Vagina (tissue), 2 donors: ENCODE results near the gene TMEM108. TPM values are rescaled to one million over a fixed set of nuclear protein-coding genes. Genes with fewer than 3 reads are reported as not detected.

Source experiments
- DNase-seq, 2 donors: peaks; one replicate each; pipeline ENCODE4 v3.0.0-alpha.2; 2017; ENCODE audit errors: extremely low spot score in 2 of 2
- H3K27ac ChIP-seq: fragments of 200-600 bp; sonication (generic); one replicate; pipeline ENCODE4 v1.5.1; 2019
- H3K27me3 ChIP-seq: fragments of 200-600 bp; sonication (generic); one replicate; pipeline ENCODE4 v1.5.1; 2019
- H3K36me3 ChIP-seq, 2 donors: fragments of 200-600 bp; sonication (generic); one replicate each; pipeline ENCODE4 v1.5.1; 2017 to 2019
- H3K4me1 ChIP-seq: fragments of 200-600 bp; sonication (generic); one replicate; pipeline ENCODE4 v1.5.1; 2019
- H3K4me3 ChIP-seq, 2 donors: fragments of 200-600 bp; sonication (generic); 1 replicate in 1 of 2; 2 replicates in 1 of 2; pipeline ENCODE4 v1.5.1; 2016 to 2019
- H3K9me3 ChIP-seq: fragments of 200-600 bp; sonication (generic); one replicate; pipeline ENCODE4 v1.5.1; 2019
- POLR2A ChIP-seq, 2 donors: fragments of 450-650 bp; IDR thresholded peaks; one replicate each; pipeline ENCODE4 v1.6.1; 2017; ENCODE audit warnings: antibody characterized with exemption in 2 of 2, mild to moderate bottlenecking in 2 of 2, moderate library complexity in 2 of 2
- POLR2AphosphoS5 ChIP-seq, 2 donors: sonication (generic); formaldehyde crosslinking; IDR thresholded peaks; one replicate each; pipeline ENCODE4 v1.9.0; 2017; ENCODE audit warnings: antibody characterized with exemption in 2 of 2, mild to moderate bottlenecking in 2 of 2, low read depth in 1 of 2; ENCODE audit not compliant: insufficient read depth in 1 of 2
- intact Hi-C: fragments of 100-400 bp; cut with DNase I; formaldehyde crosslinking; loops from one replicate; pipeline ENCODE4 v1.15.1; 2023
- total RNA-seq: library from RNA; depleted of rRNA; stranded (reverse); fragments of >200 nt; gene quantifications from one replicate; pipeline ENCODE4 v1.2.3, GENCODE V29; 2016
- TF ChIP-seq, protein P1 (sequence below), 3 experiments: fragments of 450-650 bp in 2 of 3; fragments of 200-600 bp in 1 of 3; sonication (generic) in 1 of 3; IDR thresholded peaks; one replicate each; pipeline ENCODE4 v1.5.1; 2017 to 2019; ENCODE audit warnings: antibody characterized with exemption in 3 of 3, mild to moderate bottlenecking in 2 of 3, moderate library complexity in 2 of 3

The TMEM108 gene
- total RNA-seq, 1 donor from 2014 or later: 3.2 TPM

DNA sequence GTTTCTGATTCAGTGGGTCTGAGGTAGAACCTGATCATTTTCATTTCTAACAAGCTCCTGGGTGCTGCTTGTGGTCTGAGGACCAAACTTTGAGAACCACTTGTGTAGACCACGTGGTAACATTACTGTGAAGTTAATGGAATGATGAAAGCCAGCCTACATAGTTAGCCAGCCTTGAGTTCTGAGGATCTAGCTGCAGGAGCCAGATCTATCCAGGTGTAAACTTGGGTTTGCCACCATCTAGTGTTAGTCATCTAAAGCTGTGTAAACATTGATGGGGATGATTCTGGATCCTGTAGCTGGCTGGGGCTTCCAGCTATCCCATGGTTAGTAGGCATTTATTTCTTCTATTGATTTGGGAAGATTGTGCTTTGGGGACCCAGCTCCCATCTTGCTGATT, 170.0 kb downstream of the TMEM108 start:
- Histone ChIP-seq H3K9me3 (no peaks in the 10 kb centered on the region), H3K27me3 (no peaks in the 10 kb centered on the region), H3K27ac (no peak overlapping the region), H3K4me3 (no peak overlapping the region), H3K4me1 (no peaks in the 10 kb centered on the region), H3K36me3 (no peaks in the 10 kb centered on the region)
- no peak for TF ChIP-seq POLR2AphosphoS5 (IDR thresholded peaks at IDR 0.05; ENCODE audit: insufficient read depth in 1 of 2, low read depth in 1 of 2)
- TF ChIP-seq, protein P1, sequence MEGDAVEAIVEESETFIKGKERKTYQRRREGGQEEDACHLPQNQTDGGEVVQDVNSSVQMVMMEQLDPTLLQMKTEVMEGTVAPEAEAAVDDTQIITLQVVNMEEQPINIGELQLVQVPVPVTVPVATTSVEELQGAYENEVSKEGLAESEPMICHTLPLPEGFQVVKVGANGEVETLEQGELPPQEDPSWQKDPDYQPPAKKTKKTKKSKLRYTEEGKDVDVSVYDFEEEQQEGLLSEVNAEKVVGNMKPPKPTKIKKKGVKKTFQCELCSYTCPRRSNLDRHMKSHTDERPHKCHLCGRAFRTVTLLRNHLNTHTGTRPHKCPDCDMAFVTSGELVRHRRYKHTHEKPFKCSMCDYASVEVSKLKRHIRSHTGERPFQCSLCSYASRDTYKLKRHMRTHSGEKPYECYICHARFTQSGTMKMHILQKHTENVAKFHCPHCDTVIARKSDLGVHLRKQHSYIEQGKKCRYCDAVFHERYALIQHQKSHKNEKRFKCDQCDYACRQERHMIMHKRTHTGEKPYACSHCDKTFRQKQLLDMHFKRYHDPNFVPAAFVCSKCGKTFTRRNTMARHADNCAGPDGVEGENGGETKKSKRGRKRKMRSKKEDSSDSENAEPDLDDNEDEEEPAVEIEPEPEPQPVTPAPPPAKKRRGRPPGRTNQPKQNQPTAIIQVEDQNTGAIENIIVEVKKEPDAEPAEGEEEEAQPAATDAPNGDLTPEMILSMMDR (IDR thresholded peaks at IDR 0.05): no peak
- TF ChIP-seq POLR2A (IDR thresholded peaks at IDR 0.05): no peak
- DNase-seq: no peak
- intact Hi-C loops: no loop called here

- no peaks in the 10 kb centered on the region for H3K4me1 ChIP-seq
- intact Hi-C loops: no loop called here
- H3K27ac ChIP-seq: no peak overlapping the region
- H3K27me3 ChIP-seq: no peaks in the 10 kb centered on the region
- no peak overlapping the region for H3K4me3 ChIP-seq
- no peaks in the 10 kb centered on the region for H3K9me3 ChIP-seq
- no peaks in the 10 kb centered on the region for H3K36me3 ChIP-seq
- DNase-seq: no peak
- no peak for TF ChIP-seq POLR2A (IDR thresholded peaks at IDR 0.05)
- TF ChIP-seq, protein P1 (IDR thresholded peaks at IDR 0.05): no peak
- TF ChIP-seq POLR2AphosphoS5 (IDR thresholded peaks at IDR 0.05; ENCODE audit: insufficient read depth in 1 of 2, low read depth in 1 of 2): no peak
Observed at GRCh38 chr3:133209871-133210550, 171.8 kb downstream of the TMEM108 start.

DNA sequence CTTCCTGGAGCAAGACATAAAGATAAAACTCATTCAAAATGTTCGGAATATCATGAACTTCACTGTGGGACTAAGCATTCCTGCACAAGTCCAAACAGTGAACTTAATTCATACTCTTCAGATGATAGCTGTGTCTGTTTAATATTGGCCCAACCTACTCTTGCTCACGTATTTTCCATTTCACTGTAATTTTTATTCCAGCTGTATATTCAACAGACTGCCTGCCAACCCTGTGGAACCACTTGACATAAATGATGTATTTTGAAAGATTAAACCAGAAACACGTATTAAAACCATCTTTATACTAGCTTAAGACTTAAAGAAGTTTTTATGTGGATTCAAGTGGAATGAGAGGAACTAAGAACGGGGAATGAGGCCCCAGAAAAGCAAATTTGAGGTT, 172.5 kb downstream of the TMEM108 start:
- H3K27ac ChIP-seq: no peak overlapping the region
- no peaks in the 10 kb centered on the region for H3K9me3 ChIP-seq
- no peaks in the 10 kb centered on the region for H3K36me3 ChIP-seq
- no peaks in the 10 kb centered on the region for H3K4me1 ChIP-seq
- intact Hi-C loops: no loop called here
- no peaks in the 10 kb centered on the region for H3K27me3 ChIP-seq
- no peak for TF ChIP-seq POLR2A (IDR thresholded peaks at IDR 0.05)
- TF ChIP-seq, protein P1 (IDR thresholded peaks at IDR 0.05): no peak
- TF ChIP-seq POLR2AphosphoS5 (IDR thresholded peaks at IDR 0.05; ENCODE audit: insufficient read depth in 1 of 2, low read depth in 1 of 2): no peak
- DNase-seq: no peak
- H3K4me3 ChIP-seq: no peak overlapping the region

DNA sequence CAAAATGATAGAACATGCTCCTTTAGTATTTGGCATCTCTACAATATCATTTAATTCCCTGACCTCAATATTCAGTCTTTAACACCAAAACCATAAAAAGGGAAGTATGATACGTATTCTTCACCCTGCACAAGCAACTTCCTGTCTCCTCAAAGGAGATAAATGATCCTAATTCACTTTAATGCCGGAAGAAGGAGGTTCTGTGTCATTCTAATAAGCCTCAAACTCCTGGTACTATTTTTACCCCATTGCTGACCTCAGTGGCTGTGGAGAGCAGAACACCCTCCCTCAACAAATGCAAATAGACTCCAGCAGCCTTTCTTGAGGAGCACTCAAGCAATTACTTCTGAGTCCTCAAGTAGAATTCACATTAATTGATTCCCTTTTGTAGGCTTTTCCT, 173.3 kb downstream of the TMEM108 start:
- Histone ChIP-seq H3K27ac (no peak overlapping the region), H3K4me1 (no peaks in the 10 kb centered on the region), H3K27me3 (no peaks in the 10 kb centered on the region), H3K9me3 (no peaks in the 10 kb centered on the region), H3K4me3 (no peak overlapping the region), H3K36me3 (no peaks in the 10 kb centered on the region)
- intact Hi-C loops: no loop called here
- DNase-seq: no peak
- TF ChIP-seq, protein P1 (IDR thresholded peaks at IDR 0.05): no peak
- TF ChIP-seq POLR2AphosphoS5 (IDR thresholded peaks at IDR 0.05; ENCODE audit: insufficient read depth in 1 of 2, low read depth in 1 of 2) (no peak), POLR2A (IDR thresholded peaks at IDR 0.05) (no peak)

DNA sequence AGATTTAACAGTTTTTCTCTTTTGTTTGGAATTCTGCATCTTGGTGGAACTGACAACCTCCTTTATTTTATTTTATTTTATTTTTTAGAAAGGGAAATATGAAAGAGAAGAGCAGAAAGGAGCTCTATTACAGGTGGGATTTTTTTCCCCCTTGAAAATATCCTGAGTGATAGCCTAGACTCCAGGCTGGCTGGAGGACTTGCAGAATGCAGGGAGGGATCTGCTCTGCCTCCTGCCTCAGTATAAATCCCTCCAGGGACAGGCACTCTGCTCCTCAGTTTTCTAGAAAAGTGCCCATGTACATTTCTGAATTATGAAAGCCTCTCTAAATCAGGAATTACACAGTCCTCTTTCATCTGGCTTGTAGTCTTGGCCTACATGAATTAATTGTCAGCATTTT, 173.7 kb downstream of the TMEM108 start:
- H3K36me3 ChIP-seq: no peaks in the 10 kb centered on the region
- no peak overlapping the region for H3K4me3 ChIP-seq
- TF ChIP-seq POLR2A (IDR thresholded peaks at IDR 0.05) (no peak), POLR2AphosphoS5 (IDR thresholded peaks at IDR 0.05; ENCODE audit: insufficient read depth in 1 of 2, low read depth in 1 of 2) (no peak)
- TF ChIP-seq, protein P1 (IDR thresholded peaks at IDR 0.05): no peak
- no peaks in the 10 kb centered on the region for H3K9me3 ChIP-seq
- no peaks in the 10 kb centered on the region for H3K27me3 ChIP-seq
- H3K4me1 ChIP-seq: no peaks in the 10 kb centered on the region
- intact Hi-C loops: no loop called here
- no peak overlapping the region for H3K27ac ChIP-seq
- DNase-seq: no peak
